ENCODE data around the gene MSANTD2.

DNA sequence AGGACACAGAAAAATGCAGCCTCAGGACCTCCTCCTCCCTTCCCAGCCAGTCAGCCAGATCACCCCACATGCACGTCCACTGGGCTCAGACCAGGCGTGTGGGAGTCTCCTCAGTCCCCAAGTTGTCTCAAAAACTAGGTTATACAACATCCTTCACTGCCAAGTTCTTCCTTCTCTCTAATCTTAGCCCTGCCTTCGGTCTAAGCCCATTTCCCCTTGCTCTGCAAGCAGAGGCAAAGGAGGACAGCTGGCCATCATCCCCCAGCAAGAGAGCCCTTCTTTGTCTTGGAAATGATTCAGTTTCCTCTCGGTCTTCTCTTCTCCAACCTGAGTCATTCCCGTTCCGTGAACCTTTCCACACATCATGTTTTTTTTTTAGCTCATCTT, 74.5 kb downstream of the MSANTD2 start:
- TF ChIP-seq, protein P1, sequence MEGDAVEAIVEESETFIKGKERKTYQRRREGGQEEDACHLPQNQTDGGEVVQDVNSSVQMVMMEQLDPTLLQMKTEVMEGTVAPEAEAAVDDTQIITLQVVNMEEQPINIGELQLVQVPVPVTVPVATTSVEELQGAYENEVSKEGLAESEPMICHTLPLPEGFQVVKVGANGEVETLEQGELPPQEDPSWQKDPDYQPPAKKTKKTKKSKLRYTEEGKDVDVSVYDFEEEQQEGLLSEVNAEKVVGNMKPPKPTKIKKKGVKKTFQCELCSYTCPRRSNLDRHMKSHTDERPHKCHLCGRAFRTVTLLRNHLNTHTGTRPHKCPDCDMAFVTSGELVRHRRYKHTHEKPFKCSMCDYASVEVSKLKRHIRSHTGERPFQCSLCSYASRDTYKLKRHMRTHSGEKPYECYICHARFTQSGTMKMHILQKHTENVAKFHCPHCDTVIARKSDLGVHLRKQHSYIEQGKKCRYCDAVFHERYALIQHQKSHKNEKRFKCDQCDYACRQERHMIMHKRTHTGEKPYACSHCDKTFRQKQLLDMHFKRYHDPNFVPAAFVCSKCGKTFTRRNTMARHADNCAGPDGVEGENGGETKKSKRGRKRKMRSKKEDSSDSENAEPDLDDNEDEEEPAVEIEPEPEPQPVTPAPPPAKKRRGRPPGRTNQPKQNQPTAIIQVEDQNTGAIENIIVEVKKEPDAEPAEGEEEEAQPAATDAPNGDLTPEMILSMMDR (IDR thresholded peaks at IDR 0.05) = no peak
- TF ChIP-seq CEBPB (IDR thresholded peaks at IDR 0.05) (no peak), JUN (IDR thresholded peaks at IDR 0.05) (no peak), POLR2AphosphoS2 (conservative IDR thresholded peaks at IDR 0.05; ENCODE audit: low read length) (no peak), POLR2A (IDR thresholded peaks at IDR 0.05; ENCODE audit: low read length) (no peak), CHD2 (IDR thresholded peaks at IDR 0.05; ENCODE audit: low read length, partially characterized antibody) (no peak), ZFP36 (IDR thresholded peaks at IDR 0.05; ENCODE audit: borderline replicate concordance, partially characterized antibody) (no peak), RCOR1 (IDR thresholded peaks at IDR 0.05; ENCODE audit: low read depth, low read length) (no peak), MYC (IDR thresholded peaks at IDR 0.05; ENCODE audit: borderline replicate concordance, low read length) (no peak), EP300 (IDR thresholded peaks at IDR 0.05) (no peak), JUNB (IDR thresholded peaks at IDR 0.05) (no peak), SMC3 (IDR thresholded peaks at IDR 0.05) (no peak), USF2 (IDR thresholded peaks at IDR 0.05) (no peak)
